ENCODE data around the gene PTPRE. TPM values are rescaled to one million over a fixed set of nuclear protein-coding genes. Genes with fewer than 3 reads are reported as not detected.

Gene PTPRE
- total and polyA plus RNA-seq, 8 donors, result 1.0 to 7.1 (median 2.1) TPM

GRCh38 chr10:128008521-128009250 lies 101.8 kb downstream of the PTPRE start:
- 48 to 61% methylated on average over 8 of the region's 8 CpGs for WGBS, 2 donors
- no peak overlapping the region for H3K4me3 ChIP-seq
- DNase-seq (no peak), ATAC-seq (no peak), FAIRE-seq (no peak)
- H3K27ac ChIP-seq, result no peak overlapping the region
- intact Hi-C loops (cut with DNase I), result loop anchor here in 1 of 3 donors (5.0 kb wide), 1 partner anchor 96 kb away; no protein-coding TSS in a partner anchor
- no peaks in the 10 kb centered on the region for H3K9me3 ChIP-seq
- TF ChIP-seq CTCF (IDR thresholded peaks at IDR 0.05), result no peak
- peaks cover 0 to 8% (median 0%) of the 10 kb centered on the region in 4 donors for H3K27me3 ChIP-seq
- H3K36me3 ChIP-seq, result no peaks in the 10 kb centered on the region
- peaks cover 0 to 4% (median 0%) of the 10 kb centered on the region in 3 donors for H3K4me1 ChIP-seq

- DNase-seq (no peak), FAIRE-seq (no peak), ATAC-seq (no peak)
- Histone ChIP-seq H3K27me3 (peaks cover 0 to 1% (median 0%) of the 10 kb centered on the region in 4 donors), H3K4me1 (peaks cover 0 to 4% (median 0%) of the 10 kb centered on the region in 3 donors), H3K27ac (no peak overlapping the region), H3K4me3 (no peak overlapping the region), H3K9me3 (no peaks in the 10 kb centered on the region), H3K36me3 (no peaks in the 10 kb centered on the region)
- intact Hi-C loops (cut with DNase I), result loop anchor here in 2 of 3 donors (5.0 to 10.0 kb wide), 3 partner anchors 97 to 295 kb away; partner anchors contain the start of gene PTPRE (in 1 of the 2)
- no peak for TF ChIP-seq CTCF (IDR thresholded peaks at IDR 0.05)
- WGBS, 2 donors, result 32 to 45% methylated on average over 14 of the region's 14 CpGs
These were observed 102.6 kb downstream of the PTPRE start for GRCh38 chr10:128009372-128010126.

GRCh38 chr10:128011059-128011979 lies 104.4 kb downstream of the PTPRE start:
- 10% methylated on average over 27 of the region's 27 CpGs for WGBS, 2 donors
- peak; percentile 57 to 95 (median 84) for DNase-seq
- TF ChIP-seq CTCF (IDR thresholded peaks at IDR 0.05), result peak; percentile 97 to 99 (median 97)
- no peak overlapping the region for H3K4me3 ChIP-seq
- H3K9me3 ChIP-seq, result no peaks in the 10 kb centered on the region
- no peak for FAIRE-seq
- no peaks in the 10 kb centered on the region for H3K36me3 ChIP-seq
- H3K4me1 ChIP-seq, result peaks cover 0 to 4% (median 0%) of the 10 kb centered on the region in 3 donors
- H3K27ac ChIP-seq, result no peak overlapping the region
- ATAC-seq, result peak; percentile 84 to 98 (median 94)
- no peaks in the 10 kb centered on the region for H3K27me3 ChIP-seq
- intact Hi-C loops (cut with DNase I), result loop anchor here in 2 of 3 donors (5.0 to 10.0 kb wide), 2 partner anchors 104 to 297 kb away; partner anchors contain the start of gene PTPRE (in 1 of the 2)

GRCh38 chr10:128013626-128014025 lies 106.7 kb downstream of the PTPRE start:
- no peaks in the 10 kb centered on the region for H3K36me3 ChIP-seq
- no peaks in the 10 kb centered on the region for H3K9me3 ChIP-seq
- intact Hi-C loops (cut with DNase I), result loop anchor here in 2 of 3 donors (5.0 to 10.0 kb wide), 2 partner anchors 106 to 299 kb away; partner anchors contain the start of gene PTPRE (in 1 of the 2)
- H3K27ac ChIP-seq, result no peak overlapping the region
- 73 to 81% methylated on average over 4 of the region's 4 CpGs for WGBS, 2 donors
- FAIRE-seq, result no peak
- ATAC-seq, result no peak
- no peak for DNase-seq
- TF ChIP-seq CTCF (IDR thresholded peaks at IDR 0.05), result no peak
- H3K4me3 ChIP-seq, result no peak overlapping the region
- no peaks in the 10 kb centered on the region for H3K27me3 ChIP-seq
- H3K4me1 ChIP-seq, result peaks cover 0 to 4% (median 0%) of the 10 kb centered on the region in 3 donors

Data from pancreas (tissue), 10 donors.